ENCODE measurements around the gene LTF. TPM values are rescaled to one million over a fixed set of nuclear protein-coding genes. Genes with fewer than 3 reads are reported as not detected.

Gene LTF
- total and polyA plus RNA-seq, 9 of the 15 experiments (the other 6 are each of a cell fraction or from before 2014, with no cell fraction given): 0.07 TPM; not detected in 8

DNA sequence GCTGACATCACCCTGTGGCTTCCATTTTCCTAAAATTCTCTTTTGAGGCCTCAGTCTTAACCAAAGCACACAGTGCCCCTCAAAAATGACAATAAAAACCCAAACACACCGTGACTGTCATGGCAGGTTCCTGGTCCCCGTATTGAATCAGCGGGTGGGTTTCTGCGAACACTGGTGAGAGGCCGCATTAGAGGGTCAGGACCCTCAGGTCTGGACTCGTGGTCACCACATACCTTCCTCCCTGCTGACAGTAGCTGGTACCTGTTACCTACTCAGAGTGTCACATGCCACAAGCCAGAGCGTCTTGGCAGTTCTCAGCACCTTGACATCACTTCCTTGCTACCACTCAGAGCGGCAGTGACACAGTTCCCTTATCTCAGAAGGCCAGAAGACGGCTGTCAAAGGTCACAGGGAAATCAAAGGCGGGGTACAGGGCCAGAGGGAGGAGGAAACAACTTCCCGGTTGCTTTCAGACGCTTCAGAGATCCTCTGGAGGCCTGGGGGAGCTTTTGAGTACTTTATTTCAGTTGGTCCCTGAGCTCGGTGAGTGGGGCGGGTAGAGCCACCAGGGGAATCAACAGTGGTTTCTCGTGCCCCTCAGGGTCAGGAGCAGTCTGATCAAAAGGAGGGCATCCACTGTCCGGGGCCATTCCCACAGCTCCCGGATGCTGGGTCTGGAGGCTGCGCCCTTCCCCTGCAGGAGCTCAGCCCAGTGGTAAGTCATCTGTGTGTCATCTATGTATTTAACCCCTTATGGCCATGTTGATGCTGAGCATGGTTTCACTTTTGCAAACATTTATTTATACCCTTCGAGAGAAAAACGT is 57.7 kb downstream of the LTF start, which contains the start of the genes CCR5AS and CCRL2 (continued):
- TF ChIP-seq, protein P1, sequence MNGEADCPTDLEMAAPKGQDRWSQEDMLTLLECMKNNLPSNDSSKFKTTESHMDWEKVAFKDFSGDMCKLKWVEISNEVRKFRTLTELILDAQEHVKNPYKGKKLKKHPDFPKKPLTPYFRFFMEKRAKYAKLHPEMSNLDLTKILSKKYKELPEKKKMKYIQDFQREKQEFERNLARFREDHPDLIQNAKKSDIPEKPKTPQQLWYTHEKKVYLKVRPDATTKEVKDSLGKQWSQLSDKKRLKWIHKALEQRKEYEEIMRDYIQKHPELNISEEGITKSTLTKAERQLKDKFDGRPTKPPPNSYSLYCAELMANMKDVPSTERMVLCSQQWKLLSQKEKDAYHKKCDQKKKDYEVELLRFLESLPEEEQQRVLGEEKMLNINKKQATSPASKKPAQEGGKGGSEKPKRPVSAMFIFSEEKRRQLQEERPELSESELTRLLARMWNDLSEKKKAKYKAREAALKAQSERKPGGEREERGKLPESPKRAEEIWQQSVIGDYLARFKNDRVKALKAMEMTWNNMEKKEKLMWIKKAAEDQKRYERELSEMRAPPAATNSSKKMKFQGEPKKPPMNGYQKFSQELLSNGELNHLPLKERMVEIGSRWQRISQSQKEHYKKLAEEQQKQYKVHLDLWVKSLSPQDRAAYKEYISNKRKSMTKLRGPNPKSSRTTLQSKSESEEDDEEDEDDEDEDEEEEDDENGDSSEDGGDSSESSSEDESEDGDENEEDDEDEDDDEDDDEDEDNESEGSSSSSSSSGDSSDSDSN (IDR thresholded peaks at IDR 0.05; ENCODE audit: borderline replicate concordance in 1 of 2, low read depth in 2 of 2, low read length in 2 of 2): peak in 1 of 2 experiments; percentile 39; a peak in 1 of 4 replicates
- TF ChIP-seq SRSF7 (optimal IDR thresholded peaks at IDR 0.05; ENCODE audit: low read depth, low read length) (no peak), HDGF (IDR thresholded peaks at IDR 0.05) (no peak), SRF (CRISPR knock-in tag; IDR thresholded peaks at IDR 0.05) (peak in 1 of 2 experiments; percentile 41; a peak in 1 of 4 replicates), TEAD2 (tag; IDR thresholded peaks at IDR 0.05) (peak; percentile 60; the same call in 1 of the 2 replicates), ARID1B (IDR thresholded peaks at IDR 0.05) (peak; percentile 99), NR4A1 (CRISPR knock-in tag; IDR thresholded peaks at IDR 0.05) (no peak), NR4A1 (tag; IDR thresholded peaks at IDR 0.05) (peak; percentile 92), RBM22 (IDR thresholded peaks at IDR 0.05; ENCODE audit: low read depth, low read length, poor library complexity, severe bottlenecking) (no peak), MXI1 (IDR thresholded peaks at IDR 0.05; ENCODE audit: low read depth, low read length) (0 out of 2 replicates have a peak, but pooled peaks have one; percentile 43), EHMT2 (IDR thresholded peaks at IDR 0.05) (no peak), KLF16 (IDR thresholded peaks at IDR 0.05) (peak; percentile 85), GATA2 (CRISPR knock-in tag; IDR thresholded peaks at IDR 0.05) (peak; percentile 94), SAFB (IDR thresholded peaks at IDR 0.05; ENCODE audit: borderline replicate concordance, low read depth, low read length) (no peak), CBX3 (IDR thresholded peaks at IDR 0.05; ENCODE audit: borderline replicate concordance in 1 of 2, low read length in 2 of 2) (peak in 1 of 2 experiments; percentile 79; a peak in 1 of 3 replicates), NCOA2 (IDR thresholded peaks at IDR 0.05; ENCODE audit: partially characterized antibody in 2 of 2) (peak in 1 of 2 experiments; percentile 78), BRF1 (IDR thresholded peaks at IDR 0.05; ENCODE audit: borderline replicate concordance, extremely low read depth, insufficient read length) (no peak), MYNN (IDR thresholded peaks at IDR 0.05) (0 out of 2 replicates have a peak, but pooled peaks have one; percentile 42), MYNN (CRISPR knock-in tag; IDR thresholded peaks at IDR 0.05) (no peak), KHSRP (IDR thresholded peaks at IDR 0.05) (no peak), BCL6 (CRISPR knock-in tag; IDR thresholded peaks at IDR 0.05) (peak; percentile 23; the same call in 1 of the 2 replicates), SP1 (CRISPR knock-in tag; IDR thresholded peaks at IDR 0.05) (peak; percentile 50; the same call in 1 of the 2 replicates), DIDO1 (tag; IDR thresholded peaks at IDR 0.05; ENCODE audit: low read depth) (no peak)
- TF ChIP-seq, protein P2, sequence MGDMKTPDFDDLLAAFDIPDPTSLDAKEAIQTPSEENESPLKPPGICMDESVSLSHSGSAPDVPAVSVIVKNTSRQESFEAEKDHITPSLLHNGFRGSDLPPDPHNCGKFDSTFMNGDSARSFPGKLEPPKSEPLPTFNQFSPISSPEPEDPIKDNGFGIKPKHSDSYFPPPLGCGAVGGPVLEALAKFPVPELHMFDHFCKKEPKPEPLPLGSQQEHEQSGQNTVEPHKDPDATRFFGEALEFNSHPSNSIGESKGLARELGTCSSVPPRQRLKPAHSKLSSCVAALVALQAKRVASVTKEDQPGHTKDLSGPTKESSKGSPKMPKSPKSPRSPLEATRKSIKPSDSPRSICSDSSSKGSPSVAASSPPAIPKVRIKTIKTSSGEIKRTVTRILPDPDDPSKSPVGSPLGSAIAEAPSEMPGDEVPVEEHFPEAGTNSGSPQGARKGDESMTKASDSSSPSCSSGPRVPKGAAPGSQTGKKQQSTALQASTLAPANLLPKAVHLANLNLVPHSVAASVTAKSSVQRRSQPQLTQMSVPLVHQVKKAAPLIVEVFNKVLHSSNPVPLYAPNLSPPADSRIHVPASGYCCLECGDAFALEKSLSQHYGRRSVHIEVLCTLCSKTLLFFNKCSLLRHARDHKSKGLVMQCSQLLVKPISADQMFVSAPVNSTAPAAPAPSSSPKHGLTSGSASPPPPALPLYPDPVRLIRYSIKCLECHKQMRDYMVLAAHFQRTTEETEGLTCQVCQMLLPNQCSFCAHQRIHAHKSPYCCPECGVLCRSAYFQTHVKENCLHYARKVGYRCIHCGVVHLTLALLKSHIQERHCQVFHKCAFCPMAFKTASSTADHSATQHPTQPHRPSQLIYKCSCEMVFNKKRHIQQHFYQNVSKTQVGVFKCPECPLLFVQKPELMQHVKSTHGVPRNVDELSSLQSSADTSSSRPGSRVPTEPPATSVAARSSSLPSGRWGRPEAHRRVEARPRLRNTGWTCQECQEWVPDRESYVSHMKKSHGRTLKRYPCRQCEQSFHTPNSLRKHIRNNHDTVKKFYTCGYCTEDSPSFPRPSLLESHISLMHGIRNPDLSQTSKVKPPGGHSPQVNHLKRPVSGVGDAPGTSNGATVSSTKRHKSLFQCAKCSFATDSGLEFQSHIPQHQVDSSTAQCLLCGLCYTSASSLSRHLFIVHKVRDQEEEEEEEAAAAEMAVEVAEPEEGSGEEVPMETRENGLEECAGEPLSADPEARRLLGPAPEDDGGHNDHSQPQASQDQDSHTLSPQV (IDR thresholded peaks at IDR 0.05): peak; percentile 99

All from K562 (cell line).